ENCODE results near the gene DSCAM.

Gene DSCAM

DNA sequence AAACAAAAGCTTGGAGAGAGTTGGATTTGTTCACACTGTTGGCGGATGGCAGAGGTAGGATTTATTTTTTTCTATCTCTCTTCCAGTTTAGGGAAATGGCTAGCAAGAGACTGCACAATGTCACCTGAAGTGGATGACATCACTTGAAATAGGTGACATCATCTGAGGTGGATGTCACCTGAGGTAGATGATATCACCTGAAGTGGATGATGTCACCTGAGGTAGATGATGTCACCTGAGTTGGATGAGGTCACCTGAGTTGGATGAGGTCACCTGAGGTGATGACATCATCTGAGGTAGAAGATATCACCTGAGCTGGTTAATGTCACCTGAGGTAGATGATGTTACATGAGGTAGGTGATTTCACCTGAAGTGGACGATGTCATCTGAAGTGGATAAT lies 413.4 kb downstream of the DSCAM start:
- peak; percentile 14 for DNase-seq

DNA sequence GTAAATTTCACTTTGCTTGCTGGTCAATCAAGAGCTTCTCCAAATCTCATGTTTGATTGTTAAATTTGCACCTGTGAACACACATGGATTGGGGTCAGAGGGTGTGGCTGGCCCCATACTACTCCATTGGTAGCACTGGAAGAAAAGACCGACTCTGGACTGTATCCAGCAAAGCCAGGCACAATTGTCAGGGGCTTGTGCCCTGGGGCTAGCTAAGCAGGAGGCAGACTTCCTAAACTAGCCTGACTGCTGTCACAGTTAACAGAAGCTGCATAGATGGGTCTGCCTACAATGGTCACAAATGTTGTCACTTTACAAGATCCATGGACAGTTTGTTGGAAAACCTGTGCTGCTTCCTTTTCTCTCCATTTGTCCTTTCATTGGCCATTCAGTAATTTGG lies 421.0 kb downstream of the DSCAM start:
- DNase-seq = no peak

DNA sequence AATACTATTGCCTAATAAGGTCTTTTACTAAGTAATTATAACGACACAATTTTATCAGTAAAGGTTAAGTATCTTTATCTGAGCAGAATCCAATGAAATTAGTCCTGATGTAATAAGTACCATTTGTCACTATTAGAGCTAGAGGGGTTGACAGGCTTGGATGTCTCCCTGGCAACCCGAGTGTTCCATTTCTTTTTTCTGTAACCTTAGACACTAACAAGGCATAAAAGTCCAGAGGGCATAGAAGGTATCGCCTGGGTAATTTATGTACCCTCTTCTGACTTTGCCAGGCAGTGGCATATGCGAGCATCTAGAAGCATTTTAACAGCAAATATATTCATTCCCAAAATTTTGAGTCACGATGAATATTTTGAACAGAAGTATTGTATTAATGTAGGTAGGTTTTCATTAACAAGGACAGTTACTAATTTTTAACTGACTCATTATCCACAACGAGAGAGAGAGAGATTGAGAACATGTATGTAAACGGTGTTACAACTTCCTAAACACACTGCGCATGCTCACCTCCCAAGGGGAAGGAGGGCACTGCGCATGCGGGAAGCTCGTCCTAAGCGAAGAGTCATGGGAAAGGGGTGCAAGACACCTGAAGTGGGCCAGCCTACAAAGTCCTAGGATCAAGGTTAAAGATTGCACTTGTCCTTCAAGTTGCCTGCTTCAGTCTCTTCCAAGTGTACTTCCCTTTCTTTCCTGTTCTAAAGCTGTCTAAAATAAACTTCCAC lies 423.9 kb downstream of the DSCAM start:
- no peak for DNase-seq

DNA sequence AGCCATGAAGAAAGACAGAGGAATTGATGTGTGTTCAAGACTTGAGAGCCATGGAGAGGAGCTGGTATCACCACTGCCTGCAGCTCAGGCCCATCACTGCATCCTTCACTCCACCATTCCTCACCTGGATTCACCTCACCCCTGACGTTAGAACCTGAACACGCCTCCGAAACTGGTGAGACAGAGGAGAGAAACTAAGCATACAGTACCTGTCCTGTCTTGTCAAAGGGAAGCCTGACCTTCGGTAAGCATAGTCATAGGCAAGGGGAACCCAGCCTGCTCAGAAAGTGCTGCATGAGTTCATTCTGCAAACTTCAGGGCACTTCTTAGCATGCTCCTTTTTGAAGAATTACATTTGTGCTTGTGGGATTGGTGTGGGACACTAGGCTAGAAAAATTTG lies 425.8 kb downstream of the DSCAM start:
- no peak for DNase-seq

DNA sequence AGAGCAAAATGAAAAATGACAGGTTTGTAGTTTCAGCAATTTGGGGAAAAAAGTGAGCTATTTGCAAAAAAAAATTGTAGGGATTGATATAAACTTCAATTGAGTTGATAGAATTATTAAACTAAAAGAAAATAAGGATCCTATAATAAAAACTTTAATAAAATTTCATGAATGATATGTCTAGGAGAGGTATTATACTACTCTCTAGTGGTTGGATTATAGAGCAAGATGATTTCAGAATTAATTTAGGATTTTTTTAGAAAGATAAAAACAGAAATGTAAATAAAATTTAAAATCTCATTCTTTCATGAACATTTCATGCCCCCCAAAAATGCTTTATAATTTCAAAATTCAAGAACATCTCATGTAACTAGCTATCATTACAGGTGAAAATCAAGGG lies 430.4 kb downstream of the DSCAM start:
- no peak for DNase-seq

DNA sequence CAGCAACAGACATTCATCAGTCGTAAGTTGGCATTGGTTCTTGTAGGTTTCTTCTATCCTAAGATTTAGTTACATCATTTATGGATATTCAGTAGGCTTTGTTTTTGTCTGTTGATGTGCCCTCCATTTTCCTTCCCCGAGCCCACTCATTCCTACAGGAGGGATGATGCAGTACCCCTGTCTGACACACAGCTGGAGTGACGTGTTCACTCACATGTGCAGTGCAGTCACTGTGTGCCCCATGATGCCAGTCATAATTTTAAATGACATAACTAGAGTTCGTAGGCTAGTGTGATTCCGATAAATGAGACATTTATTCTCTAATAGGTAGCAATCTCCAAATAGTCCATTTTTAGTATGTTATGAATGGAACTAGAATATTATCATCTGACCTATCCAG lies 438.4 kb downstream of the DSCAM start:
- DNase-seq = no peak

DNA sequence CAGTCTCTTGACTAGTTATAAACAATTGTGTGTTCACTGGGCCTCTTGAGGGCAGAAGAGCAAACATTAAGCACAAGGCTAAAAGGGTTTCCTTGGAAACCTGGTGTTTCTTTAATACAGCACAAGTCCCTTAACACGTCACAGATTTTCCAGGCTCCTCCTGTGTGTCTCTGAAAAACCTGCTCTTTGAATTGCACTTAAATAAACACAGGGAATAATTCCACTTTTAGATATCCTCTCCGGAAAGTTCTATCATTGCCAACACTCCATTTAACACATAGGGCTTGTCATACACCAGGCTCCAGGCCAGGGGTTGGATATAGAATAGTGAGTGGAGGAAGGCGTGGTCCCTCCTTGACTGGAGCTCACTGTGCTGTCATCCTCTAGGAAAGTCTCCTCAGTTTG lies 442.6 kb downstream of the DSCAM start:
- peak; percentile 63 for DNase-seq

DNA sequence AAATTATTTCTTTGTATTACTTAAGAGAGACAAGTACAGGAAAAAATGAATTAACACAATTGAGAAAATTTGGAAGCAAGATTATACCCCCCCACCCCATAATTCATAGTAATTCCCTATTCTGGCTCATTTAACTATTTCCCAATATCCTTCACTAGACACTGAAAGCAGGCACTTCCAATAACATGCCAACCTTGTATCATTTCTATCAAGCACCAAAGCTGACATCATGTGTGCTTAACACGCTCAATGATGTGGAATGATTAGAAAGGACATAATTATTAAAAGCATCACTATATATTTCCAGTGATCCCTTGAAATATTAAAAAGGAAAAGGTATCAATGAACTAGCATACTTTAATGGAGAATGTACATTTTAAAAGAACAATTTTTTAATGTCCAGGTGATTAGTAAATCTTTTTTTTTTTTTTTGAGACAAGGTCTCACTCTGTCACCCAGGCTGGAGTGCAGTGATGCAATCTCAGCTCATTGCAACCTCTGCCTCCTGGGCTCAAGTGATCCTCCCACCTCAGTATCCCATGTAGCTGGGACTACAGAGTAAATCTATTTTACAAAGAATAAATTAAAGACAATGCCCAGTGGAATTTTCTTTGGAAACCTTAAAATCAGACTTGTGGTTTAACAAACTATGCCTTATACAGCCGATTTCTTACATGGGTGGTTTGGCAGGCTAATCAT lies 443.9 kb downstream of the DSCAM start:
- DNase-seq = peak; percentile 42

DNA sequence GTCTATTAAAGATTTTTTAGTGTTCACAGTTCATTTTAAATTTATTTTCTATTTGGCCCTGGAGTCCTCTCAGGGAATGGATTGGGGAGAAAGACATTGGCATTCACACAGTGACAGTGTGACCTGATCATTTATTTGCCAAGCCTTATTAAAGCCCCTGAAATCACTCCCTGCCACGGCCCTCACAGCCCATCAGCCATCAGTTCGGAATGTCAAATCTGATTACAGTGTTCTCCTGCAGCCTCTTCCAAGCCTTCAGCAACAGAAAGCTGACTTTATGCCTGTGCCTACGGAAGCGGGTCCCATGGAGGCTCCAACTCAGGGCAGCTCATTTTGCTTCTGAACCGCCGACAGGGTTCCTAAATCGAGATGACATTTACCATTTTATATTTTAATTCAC lies 451.2 kb downstream of the DSCAM start:
- peak; percentile 64 for DNase-seq

DNA sequence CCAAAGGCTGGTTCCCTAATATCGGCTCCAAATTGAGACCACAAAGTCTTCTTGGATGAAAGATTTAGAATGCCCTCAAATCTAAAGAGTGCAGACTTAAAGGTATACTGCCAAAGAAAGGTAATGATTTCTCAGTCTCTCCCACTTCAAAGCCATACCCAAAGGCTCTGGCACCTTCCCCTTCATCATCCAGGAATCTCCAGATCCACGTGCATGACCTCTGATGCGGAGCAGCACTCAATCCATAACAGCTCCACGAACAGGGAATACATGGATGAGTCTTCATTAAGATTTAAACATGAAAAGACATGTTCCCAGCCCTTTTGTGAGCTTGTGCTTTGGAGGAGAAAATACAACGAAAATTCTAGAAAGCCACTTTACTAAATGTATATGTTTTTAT lies 453.9 kb downstream of the DSCAM start:
- peak; percentile 32 for DNase-seq

DNA sequence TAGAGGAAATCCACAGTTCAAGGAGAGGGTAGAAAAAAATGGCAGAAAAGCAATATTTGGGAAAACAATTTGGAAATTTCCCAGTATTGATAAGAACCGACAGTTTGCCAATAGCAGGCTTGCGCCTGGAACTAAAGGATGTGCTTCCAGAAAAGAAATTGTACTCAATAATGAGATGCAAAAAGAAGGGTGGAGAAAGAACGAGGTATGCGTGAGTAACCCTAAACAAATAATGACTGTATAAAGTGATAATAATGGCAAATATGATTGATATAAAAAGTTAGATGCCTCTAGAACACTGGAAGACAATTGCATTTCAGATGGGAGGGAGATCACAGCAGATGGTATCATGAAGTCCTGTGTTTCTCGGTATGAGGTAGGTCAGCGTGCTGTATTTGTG lies 458.9 kb downstream of the DSCAM start:
- DNase-seq = no peak

DNA sequence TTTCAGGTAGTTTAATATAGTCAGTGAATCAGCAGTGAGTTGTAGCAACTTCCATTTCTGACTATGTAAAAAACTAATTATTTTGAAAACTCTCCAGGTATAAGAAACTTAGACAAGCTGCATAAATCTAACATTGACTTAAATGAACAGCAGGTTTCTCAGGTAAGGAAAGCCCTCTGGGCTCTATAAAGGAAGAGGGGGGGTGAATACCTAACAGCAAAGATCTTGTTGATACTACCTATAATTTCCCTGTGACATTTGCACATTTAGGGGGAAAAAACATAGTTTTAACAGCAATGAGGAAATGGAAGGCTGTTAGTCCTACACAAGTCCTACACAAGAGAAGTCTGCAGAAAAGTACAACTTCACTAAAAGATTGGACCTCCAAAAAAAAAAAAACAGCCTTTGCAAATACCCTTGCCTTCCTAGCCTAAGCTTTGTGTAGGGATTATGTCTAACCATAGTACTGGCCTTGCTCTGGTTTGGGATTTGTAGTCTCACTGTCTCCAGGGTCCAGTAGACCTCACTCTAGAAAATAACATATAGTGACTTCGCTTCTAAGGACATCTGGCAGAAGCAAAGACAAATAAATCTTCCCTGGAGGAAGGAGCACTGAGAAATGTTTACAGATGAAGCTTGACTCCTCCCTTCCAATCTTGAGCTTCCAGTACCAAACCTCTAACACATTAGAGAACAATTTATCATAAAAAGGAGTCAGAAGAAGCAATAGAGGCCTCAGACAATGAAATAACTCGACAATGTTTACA lies 459.8 kb downstream of the DSCAM start:
- no peak for DNase-seq

DNA sequence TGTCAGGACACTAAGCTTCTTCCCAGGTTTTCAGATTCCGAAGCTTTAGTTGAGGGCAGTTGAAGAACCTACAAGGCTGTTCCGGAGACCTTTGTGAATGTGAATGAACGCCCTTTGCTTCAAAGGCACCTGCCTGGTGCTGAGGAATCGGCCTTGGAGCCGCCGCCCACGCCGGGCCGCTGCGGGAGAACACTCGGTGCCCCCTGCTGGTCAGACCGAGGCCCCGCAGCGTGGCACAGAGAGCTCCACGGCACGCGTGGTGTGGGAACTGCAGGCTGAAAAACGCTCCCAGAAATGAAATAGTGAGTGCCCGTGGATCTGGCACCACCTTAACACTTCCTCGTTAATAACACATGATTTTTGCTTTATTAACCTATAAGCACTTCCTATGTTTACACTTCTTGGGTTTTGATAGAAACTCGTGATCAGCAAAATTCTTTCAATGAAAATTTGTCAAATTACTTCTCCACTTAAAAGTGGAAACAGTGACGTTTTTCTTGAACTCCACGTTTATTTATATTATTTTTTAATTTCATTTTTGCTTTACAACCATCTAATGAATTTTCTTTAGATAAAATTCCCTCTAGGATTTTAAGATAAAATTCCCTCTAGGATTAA lies 460.6 kb downstream of the DSCAM start:
- peak; percentile 60 for DNase-seq

DNA sequence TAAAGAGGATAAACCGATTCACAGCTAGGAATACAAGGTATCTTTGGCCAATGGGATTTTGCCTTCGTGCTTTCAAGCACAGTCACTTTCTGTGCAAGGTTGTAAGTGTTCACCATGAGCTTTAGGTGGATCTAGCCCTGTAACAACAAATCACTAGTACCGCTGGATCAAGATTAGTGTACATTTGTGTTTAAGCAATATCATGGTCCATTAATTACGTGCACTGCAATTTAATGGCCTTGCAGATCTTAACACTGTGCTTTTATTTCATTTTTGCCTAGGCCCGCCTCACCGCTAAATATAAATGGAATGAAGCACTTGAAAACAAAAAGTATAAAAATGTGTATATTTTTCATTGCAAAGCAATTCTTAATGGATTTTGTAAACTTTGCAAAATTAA lies 461.1 kb downstream of the DSCAM start:
- DNase-seq = no peak

DNA sequence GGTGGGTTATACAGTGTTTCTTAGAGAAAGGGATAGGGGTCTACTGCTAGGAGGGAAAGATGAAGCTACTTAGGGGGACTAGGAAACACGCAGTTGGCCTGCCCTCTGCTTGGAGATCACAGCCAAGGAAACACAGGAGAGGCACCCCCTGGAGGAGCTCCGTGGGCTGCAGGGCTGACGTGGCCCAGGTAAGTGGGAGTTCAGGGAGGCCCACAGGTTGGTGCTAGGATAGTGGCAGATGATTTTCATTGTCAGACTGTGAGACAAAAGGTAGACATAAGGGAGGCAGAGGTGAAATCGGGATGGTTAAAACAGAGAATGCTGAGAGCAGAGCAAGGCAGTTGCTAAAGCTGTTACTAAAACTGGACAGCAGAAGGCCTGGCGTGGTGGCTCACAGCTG lies 463.0 kb downstream of the DSCAM start:
- DNase-seq = no peak

DNA sequence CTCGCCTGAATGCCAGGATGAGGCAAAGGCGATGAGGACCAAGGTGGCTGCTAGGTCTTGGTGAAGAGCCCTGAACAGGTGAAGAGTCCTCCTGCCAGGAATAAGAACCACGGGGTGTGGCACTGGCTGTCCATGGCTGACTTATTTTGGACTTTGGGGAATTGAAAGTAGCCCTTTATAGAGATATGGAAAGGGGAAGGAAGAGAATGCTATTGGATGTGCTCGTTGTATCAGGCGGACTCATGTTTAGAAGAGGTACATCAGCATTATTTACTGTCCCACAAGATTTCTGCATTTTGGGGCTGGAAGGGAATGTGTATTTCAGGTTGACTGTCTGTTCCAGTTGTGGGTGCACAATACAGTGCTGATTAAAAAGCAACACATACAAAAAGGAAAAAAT lies 465.8 kb downstream of the DSCAM start:
- no peak for DNase-seq

DNA sequence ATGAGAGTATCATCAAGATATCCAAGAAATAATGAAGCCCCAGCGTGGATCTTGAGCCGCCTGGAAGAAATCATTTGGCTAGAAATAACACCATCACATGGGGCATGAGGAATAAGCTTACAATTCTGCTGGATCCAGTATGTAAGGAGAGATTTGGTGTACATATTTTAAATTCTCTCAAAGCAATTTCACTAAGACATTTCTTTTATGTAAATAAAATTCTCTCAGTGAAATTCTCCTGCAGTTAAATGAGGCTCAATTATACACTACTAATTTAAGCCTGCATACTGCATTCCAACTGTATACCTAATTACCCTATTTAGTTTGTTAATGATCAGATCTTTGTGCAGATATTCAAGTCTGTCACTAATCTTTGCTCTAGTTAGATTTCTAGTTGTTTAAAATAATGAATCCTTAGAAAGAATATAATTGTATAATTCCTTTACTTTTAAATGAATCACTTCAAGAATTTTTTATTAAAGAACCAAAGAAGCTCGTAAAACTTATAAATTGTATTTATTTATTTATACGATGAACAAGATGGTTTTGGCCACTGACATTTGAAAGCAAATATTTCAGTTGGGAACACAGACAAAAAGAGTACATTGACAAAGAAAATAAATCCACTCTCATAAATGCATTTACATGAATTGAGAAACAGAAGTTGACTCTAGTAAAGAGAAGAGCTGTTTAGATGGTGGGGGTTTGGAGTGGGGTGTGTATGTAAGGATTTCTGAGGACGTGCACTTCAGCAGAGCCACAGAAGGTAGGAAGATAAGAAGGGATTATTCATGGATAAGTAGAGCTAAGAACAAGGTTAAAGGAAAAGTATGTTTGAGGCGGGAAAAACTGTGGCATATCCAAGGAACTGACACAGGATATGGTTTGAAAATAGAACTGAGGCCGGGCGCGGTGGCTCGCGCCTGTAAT lies 466.8 kb downstream of the DSCAM start:
- DNase-seq = peak; percentile 8

DNA sequence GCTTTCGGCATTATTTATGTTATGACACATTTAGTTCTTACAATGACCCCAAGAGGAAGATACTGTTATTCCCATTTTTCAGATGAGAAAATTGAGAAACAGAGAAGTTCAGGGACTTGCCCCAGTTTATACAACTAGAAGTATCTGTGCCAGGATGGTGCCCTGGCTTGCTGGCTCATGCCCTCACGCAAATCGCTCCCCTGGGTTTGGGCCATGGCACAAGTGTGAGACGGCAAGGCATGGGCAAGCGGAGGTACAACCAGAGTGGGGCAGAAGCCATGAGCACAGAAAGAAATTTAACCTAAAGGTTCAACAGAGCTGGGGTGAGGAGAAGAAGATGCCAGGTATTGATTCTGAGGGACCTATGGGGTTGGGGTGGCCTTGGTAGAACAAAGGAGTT lies 469.8 kb downstream of the DSCAM start:
- DNase-seq = no peak

DNA sequence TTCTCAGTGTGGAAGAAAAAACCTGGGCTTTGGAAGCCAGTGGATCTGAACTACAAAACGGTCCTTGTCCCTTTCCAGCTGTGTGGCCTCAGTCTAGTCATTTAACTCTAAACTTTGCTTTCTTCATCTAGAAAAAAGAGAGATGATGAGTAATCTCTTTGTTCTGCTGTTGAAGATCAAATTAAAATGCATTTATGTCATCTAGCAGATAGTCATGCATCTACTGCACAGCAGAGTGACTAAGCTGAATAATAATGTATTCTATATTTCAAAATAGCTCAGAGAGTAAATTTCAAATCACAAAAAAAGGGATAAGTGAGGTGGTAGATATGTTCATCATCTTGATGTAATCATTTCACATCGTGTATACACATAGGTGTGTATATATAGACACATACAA lies 473.2 kb downstream of the DSCAM start:
- DNase-seq = no peak

DNA sequence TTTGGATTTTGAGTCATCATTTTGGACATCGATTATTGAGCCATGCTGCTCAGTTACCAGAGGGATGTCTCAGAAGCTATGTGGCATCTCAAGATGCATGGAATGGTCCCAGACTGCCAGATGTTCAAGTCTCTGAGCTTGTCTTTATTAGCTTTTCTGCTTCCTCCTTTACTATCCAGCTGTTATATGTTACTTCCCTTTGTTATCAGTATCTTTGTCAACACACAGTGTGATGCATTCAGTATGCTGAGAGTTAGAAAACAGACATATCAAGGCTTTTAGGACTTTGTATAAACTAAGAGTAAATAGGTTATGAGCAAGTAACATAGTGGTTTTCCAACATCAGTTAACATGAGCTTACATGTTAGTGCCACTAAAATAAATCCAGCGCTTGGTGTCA lies 474.5 kb downstream of the DSCAM start:
- no peak for DNase-seq

DNA sequence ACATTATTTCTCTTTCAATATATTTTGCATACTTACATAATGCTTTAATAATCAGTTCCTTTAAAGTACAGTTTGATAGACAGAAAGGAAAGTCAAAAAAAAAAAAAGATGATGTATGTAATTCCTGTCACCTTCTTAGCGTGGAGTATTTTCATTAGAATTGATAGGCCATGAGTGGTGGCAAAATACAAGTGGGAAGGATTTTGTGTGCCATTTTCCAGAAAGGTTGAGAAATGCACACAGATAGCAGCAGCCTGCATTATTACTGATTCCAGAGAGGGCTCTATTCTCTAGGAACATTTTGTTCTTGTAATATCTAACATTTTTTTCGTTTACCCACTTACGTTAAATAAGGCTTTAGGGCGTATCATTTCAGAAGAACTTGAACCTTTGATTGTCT lies 475.6 kb downstream of the DSCAM start:
- DNase-seq = no peak

DNA sequence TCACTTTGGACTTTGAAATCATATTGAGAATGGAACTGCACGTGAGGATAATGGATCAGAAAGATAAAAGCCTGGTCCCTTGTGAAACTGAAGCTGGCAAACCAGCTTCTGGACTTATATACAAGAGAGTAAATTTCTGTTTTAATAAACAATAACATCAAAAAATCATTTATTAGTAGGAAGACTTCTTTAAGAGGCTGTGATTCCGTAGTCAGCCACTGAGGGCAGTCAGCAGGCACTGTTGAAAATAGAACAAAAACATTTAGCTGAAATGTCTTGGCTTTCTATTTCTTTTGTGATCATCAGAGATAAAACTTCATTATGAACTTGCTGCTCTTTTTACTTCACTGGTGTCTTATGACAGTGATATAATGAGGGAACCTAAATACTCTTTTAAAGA lies 490.3 kb downstream of the DSCAM start:
- no peak for DNase-seq

All from eye (tissue), 1 donor.